GM18511 (cell line): ENCODE measurements around the gene KRT7.
"Not testable (repeated sequence)": the region's sequence is repeated elsewhere in the genome, so short reads cannot be mapped to it uniquely, and the experiment has no call there.

ENCODE experiments used
- ATAC-seq: cut with Tn5 transposase; IDR thresholded peaks from one replicate; pipeline ENCODE4 v1.9.1; 2021; ENCODE audit warnings: mild to moderate bottlenecking, moderate library complexity; ENCODE audit not compliant: unreplicated experiment

The KRT7 gene

GRCh38 chr12:52243856-52244614 is 11.0 kb downstream of the KRT7 start:
- peak; percentile 97 for ATAC-seq

GRCh38 chr12:52244615-52244994 is 11.6 kb downstream of the KRT7 start:
- ATAC-seq = no peak

DNA sequence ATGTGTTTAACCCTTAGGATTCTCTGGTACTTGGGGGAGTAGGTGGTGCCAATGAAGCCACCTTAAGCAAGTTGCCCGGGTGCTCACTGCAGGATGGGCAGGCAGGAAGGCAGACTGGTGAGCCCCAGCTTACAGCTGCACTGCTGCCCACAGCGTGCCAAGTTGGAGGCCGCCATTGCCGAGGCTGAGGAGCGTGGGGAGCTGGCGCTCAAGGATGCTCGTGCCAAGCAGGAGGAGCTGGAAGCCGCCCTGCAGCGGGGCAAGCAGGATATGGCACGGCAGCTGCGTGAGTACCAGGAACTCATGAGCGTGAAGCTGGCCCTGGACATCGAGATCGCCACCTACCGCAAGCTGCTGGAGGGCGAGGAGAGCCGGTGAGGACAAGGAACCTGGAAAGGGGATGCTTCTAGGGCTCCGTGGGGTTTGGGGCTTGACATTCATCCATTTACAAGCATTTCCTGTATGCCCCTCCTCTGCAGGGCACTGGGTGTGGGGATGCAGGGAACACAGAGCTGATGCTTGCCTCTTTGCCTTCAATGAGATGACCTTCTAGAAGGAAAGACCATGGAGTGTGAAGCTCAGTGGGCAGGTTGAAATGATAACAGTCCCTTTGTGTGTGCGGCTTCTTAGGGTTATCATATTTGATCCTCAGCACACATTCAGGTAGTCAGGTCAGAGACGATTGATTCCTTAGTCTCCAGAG is 12.4 kb downstream of the KRT7 start:
- no peak for ATAC-seq

DNA sequence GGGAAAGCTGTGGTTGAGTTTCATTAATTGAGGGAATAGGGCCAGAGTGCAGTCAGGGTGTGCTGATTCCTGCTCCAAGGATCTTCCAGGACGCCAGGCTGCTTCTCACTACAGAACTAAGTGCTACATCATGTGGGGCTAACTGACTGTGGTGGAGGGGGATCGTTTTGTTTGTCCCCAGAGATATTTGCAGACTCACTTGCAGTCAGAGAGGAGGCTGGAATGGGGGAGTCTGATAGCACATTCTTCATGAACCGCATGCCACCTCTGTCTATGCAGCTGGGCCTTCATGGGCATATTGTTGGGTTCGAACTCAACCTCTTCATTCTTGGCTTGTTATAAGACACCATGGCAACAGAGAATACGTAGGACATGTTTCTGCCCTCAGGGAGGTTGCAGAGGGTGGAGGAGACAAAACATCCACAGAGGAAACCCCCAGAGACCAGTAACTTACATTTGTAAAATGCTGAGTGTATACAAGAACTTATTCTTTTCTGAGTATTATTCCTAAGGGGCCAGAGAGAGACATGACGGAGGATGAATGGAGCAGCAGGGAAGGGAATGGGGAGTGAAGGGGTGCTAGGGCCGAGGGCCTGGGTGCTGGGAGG is 13.0 kb downstream of the KRT7 start:
- ATAC-seq = no peak

DNA sequence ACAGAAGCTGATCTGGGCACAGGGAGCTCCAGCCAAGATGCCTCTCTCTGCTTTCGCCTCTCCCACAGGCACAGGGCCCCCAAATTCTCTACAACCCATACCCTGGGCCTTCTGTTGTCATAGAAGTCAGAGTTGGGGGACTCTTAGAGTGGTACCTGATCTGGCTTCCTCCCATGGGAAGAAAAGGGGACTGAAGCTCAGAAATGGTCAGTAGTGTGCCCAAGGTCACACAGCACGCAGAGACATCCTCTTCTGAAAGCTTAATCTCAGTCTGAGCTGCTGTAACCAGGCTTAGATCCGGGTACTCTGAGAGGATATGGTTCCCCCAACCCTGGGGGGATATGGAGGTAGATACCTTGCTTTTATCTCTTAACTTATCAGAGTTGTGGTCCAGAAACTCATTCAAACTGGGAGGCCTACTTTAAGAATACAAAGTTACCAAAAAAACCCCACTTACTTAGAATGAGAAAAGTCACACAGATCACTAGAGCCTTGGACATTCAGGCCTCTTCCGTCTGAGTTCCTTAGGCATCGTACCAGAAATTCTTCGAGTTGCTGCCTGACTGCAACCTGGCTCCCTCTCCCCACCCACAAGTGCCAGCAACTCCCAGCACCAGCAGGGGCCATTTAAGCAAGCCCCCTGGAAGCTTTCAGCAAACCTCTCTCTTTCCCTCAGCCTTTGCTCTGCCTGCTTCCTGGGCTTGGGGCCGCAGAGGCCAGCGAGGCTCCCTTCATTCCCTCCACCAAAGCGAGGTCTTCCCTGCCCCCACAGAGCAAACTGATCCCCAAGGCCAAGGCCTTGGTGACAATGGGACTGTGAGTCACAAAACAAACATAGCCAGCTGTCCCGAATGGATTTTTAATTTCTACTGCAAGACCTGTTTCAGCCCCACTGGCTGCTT is 13.9 kb downstream of the KRT7 start:
- no peak for ATAC-seq

GRCh38 chr12:52247622-52248540 is 14.8 kb downstream of the KRT7 start:
- no peak for ATAC-seq

GRCh38 chr12:52248541-52249461 is 15.8 kb downstream of the KRT7 start:
- ATAC-seq = no peak

- ATAC-seq = no peak
Measured at GRCh38 chr12:52249511-52250047, 16.5 kb downstream of the KRT7 start.

GRCh38 chr12:52250048-52250990 is 17.3 kb downstream of the KRT7 start:
- no peak for ATAC-seq

GRCh38 chr12:52251367-52252051 is 18.5 kb downstream of the KRT7 start:
- ATAC-seq = no peak

- ATAC-seq = not testable (repeated sequence)
Measured at GRCh38 chr12:52252175-52252615, 19.2 kb downstream of the KRT7 start.

- ATAC-seq = no peak
Measured at GRCh38 chr12:52252728-52253343, 19.8 kb downstream of the KRT7 start.

- ATAC-seq = no peak
Measured at GRCh38 chr12:52253391-52254179, 20.5 kb downstream of the KRT7 start.

DNA sequence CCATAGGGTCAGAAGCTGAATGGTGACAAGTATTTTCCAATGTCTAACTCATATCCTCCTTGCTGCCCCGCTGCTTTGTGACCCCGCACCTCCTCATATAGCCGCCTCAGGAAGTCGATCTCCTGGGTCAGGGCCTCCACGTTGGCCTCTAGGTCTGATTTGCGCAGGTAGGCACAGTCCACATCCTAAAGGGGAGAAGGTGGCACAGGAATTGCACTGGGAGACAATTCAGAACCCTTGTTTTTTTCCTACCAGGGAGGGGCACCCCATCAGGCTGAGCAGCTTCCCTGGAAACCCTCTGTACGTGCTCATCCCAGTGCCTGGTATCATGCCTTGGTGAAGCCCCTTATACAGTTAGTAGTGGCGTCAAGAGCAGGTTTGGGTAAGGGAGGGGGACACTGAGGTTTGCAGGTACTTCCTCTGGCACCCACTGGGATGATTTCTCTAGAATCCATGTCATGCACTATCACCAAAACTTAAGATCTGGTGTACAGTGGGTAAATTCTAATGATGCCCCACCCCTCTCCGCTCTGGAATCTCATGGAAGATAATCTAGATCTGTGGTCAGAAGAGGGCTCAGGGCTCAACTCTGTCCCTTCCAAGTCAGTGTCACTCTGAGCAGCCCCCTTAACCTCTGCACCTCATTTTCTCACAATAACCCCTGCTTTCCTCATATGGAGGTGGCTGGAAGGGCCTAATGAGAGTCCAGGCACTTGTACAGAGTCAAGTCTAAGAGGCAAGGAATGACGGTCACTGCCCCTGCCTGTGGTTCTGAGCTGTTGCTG is 21.3 kb downstream of the KRT7 start:
- no peak for ATAC-seq
